OCI-LY3 (cell line): ENCODE data around the gene GHR.

Source experiments
- H2AFZ ChIP-seq: fragments of 200-600, 300-600 bp; shearing (Covaris generic); 2 replicates; pipeline ENCODE4 v1.6.0; 2014; ENCODE audit warnings: antibody characterized with exemption, low read depth, low read length
- H3K27ac ChIP-seq: fragments of 200-600, 300-600 bp; sonication (generic); 2 replicates; pipeline ENCODE4 v1.5.1; 2014; ENCODE audit warnings: mild to moderate bottlenecking, low read length, moderate library complexity, mixed read lengths
- H3K27me3 ChIP-seq: fragments of 200-600, 300-600 bp; sonication (generic); 2 replicates; pipeline ENCODE4 v1.6.1; 2014; ENCODE audit warnings: low read depth, low read length, mixed read lengths
- H3K36me3 ChIP-seq: fragments of 200-600, 300-600 bp; sonication (generic); replicated peaks from 2 replicates; pipeline ENCODE3; 2014; ENCODE audit warnings: low read depth, low read length, mixed read lengths
- H3K4me1 ChIP-seq: fragments of 300-600, 200-600 bp; sonication (generic); 2 replicates; pipeline ENCODE4 v1.6.1; 2014; ENCODE audit warnings: low read length, mixed read lengths
- H3K4me2 ChIP-seq: fragments of 200-600, 300-600 bp; sonication (generic); 2 replicates; pipeline ENCODE4 v1.6.1; 2014; ENCODE audit warnings: low read length, mixed read lengths
- H3K4me3 ChIP-seq: fragments of 300-600, 200-600 bp; sonication (generic); 2 replicates; pipeline ENCODE4 v1.5.1; 2014; ENCODE audit warnings: antibody characterized with exemption, mild to moderate bottlenecking, low read length, moderate library complexity
- H3K79me2 ChIP-seq: fragments of 300-600, 200-600 bp; shearing (Covaris generic); 2 replicates; pipeline ENCODE4 v1.6.1; 2014; ENCODE audit warnings: mild to moderate bottlenecking, low read length, mixed read lengths
- H3K9ac ChIP-seq: fragments of 300-600, 200-600 bp; shearing (Covaris generic); 2 replicates; pipeline ENCODE4 v1.6.0; 2014; ENCODE audit warnings: mild to moderate bottlenecking, low read length, moderate library complexity
- H3K9me3 ChIP-seq: fragments of 200-600, 300-600 bp; shearing (Covaris generic); 2 replicates; pipeline ENCODE4 v1.6.1; 2014; ENCODE audit warnings: low read length, mixed read lengths; ENCODE audit not compliant: insufficient read depth
- H4K20me1 ChIP-seq: fragments of 200-600, 300-600 bp; sonication (generic); 2 replicates; pipeline ENCODE4 v1.6.1; 2016; ENCODE audit warnings: low read length, mixed read lengths; ENCODE audit not compliant: insufficient read depth
- CTCF ChIP-seq: fragments of 200-600, 300-600 bp; sonication (generic); IDR thresholded peaks from 2 replicates; pipeline ENCODE4 v1.5.1; 2014; ENCODE audit warnings: antibody characterized with exemption, low read length, low read depth
- EZH2phosphoT487 ChIP-seq: fragments of 200-600 bp; shearing (Covaris generic); IDR thresholded peaks from 2 replicates; pipeline ENCODE4 v1.6.1; 2018; ENCODE audit warnings: antibody characterized with exemption, mixed run types, low read depth

Gene GHR

GRCh38 chr5:42636946-42637345 is 213.7 kb downstream of the GHR start:
- no peaks in the 10 kb centered on the region for H3K79me2 ChIP-seq
- no peak for TF ChIP-seq EZH2phosphoT487
- TF ChIP-seq CTCF, result no peak
- H3K27me3 ChIP-seq, result no peaks in the 10 kb centered on the region
- H3K4me2 ChIP-seq, result no peak overlapping the region
- no peaks in the 10 kb centered on the region for H3K9me3 ChIP-seq
- no peak overlapping the region for H2AFZ ChIP-seq
- no peaks in the 10 kb centered on the region for H3K4me1 ChIP-seq
- no peak overlapping the region for H3K9ac ChIP-seq
- no peak overlapping the region for H3K27ac ChIP-seq
- H4K20me1 ChIP-seq, result no peaks in the 10 kb centered on the region
- no peaks in the 10 kb centered on the region for H3K36me3 ChIP-seq
- H3K4me3 ChIP-seq, result no peak overlapping the region

GRCh38 chr5:42638972-42639371 is 215.7 kb downstream of the GHR start:
- no peak for TF ChIP-seq EZH2phosphoT487
- TF ChIP-seq CTCF, result no peak
- H3K4me1 ChIP-seq, result no peaks in the 10 kb centered on the region
- no peaks in the 10 kb centered on the region for H3K36me3 ChIP-seq
- H3K27me3 ChIP-seq, result no peaks in the 10 kb centered on the region
- H3K4me3 ChIP-seq, result no peak overlapping the region
- no peak overlapping the region for H3K4me2 ChIP-seq
- H3K79me2 ChIP-seq, result no peaks in the 10 kb centered on the region
- H4K20me1 ChIP-seq, result no peaks in the 10 kb centered on the region
- H3K27ac ChIP-seq, result no peak overlapping the region
- no peak overlapping the region for H2AFZ ChIP-seq
- H3K9me3 ChIP-seq, result no peaks in the 10 kb centered on the region
- no peak overlapping the region for H3K9ac ChIP-seq

- Histone ChIP-seq H3K4me1 (no peaks in the 10 kb centered on the region), H3K4me2 (no peak overlapping the region), H3K79me2 (no peaks in the 10 kb centered on the region), H3K36me3 (no peaks in the 10 kb centered on the region), H3K27me3 (no peaks in the 10 kb centered on the region), H2AFZ (no peak overlapping the region), H3K9me3 (no peaks in the 10 kb centered on the region), H3K4me3 (no peak overlapping the region), H3K27ac (no peak overlapping the region), H4K20me1 (no peaks in the 10 kb centered on the region), H3K9ac (no peak overlapping the region)
- no peak for TF ChIP-seq CTCF
- TF ChIP-seq EZH2phosphoT487, result no peak
Measured at GRCh38 chr5:42640835-42641234, 217.6 kb downstream of the GHR start.

GRCh38 chr5:42641336-42642005 is 218.2 kb downstream of the GHR start:
- Histone ChIP-seq H2AFZ (no peak overlapping the region), H3K4me1 (no peaks in the 10 kb centered on the region), H3K9ac (no peak overlapping the region), H3K36me3 (no peaks in the 10 kb centered on the region), H3K9me3 (no peaks in the 10 kb centered on the region), H3K79me2 (no peaks in the 10 kb centered on the region), H3K4me2 (no peak overlapping the region), H3K4me3 (no peak overlapping the region), H4K20me1 (no peaks in the 10 kb centered on the region), H3K27me3 (no peaks in the 10 kb centered on the region), H3K27ac (no peak overlapping the region)
- no peak for TF ChIP-seq CTCF
- TF ChIP-seq EZH2phosphoT487, result no peak
